Measurements from ENCODE around the gene OTOP3. TPM values are rescaled to one million over a fixed set of nuclear protein-coding genes. Genes with fewer than 3 reads are reported as not detected.
"Not testable (repeated sequence)": the region's sequence is repeated elsewhere in the genome, so short reads cannot be mapped to it uniquely, and the experiment has no call there.

OTOP3 gene
- total RNA-seq, 1 donor from 2014 or later, result 0.57 TPM

DNA sequence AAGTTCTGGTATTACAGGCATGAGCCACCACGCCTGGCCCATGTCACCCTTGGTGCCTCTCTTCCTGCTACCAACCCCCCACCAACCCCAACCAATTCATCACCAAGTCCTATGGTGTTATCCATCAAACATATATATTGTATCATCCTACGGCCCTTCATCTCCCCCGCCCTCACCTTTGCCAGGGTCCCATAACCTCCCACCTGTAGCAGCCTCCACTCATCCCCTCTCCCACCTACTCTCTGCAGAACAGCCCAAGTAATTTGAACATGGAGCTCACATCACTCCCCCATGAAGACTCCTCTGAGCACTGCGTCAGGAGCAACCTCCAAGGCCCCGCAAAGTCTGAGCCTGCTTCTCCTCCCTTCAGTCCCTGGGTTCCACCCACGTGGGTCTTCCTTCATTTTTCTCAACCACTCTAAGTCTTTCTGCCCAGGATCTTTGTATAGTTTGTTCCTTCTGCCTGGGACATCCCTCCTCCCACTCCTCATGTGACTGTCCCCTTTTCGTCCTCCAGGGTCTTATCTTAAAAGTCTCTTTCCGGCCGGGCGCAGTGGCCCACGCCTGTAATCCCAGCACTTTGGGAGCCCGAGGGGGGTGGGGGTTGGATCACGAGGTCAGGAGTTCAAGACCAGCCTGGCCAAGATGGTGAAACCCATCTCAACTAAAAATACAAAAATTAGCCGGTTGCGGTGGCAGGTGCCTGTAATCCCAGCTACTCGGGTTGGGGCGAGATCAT lies 43.9 kb downstream of the OTOP3 start:
- Mint-ChIP-seq H3K36me3 (ENCODE audit: insufficient read depth) (no peaks in the 10 kb centered on the region), H3K4me3 (ENCODE audit: low read depth) (no peak overlapping the region), H3K27ac (no peak overlapping the region), H3K27me3 (peaks cover 18% of the 10 kb centered on the region), H3K9me3 (ENCODE audit: low read depth) (no peaks in the 10 kb centered on the region), H3K4me1 (ENCODE audit: low read depth) (peaks cover 7% of the 10 kb centered on the region)
- no peak for DNase-seq (ENCODE audit: low spot score, unreplicated experiment)
- TF ChIP-seq, protein P1, sequence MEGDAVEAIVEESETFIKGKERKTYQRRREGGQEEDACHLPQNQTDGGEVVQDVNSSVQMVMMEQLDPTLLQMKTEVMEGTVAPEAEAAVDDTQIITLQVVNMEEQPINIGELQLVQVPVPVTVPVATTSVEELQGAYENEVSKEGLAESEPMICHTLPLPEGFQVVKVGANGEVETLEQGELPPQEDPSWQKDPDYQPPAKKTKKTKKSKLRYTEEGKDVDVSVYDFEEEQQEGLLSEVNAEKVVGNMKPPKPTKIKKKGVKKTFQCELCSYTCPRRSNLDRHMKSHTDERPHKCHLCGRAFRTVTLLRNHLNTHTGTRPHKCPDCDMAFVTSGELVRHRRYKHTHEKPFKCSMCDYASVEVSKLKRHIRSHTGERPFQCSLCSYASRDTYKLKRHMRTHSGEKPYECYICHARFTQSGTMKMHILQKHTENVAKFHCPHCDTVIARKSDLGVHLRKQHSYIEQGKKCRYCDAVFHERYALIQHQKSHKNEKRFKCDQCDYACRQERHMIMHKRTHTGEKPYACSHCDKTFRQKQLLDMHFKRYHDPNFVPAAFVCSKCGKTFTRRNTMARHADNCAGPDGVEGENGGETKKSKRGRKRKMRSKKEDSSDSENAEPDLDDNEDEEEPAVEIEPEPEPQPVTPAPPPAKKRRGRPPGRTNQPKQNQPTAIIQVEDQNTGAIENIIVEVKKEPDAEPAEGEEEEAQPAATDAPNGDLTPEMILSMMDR (IDR thresholded peaks at IDR 0.05; ENCODE audit: unreplicated experiment), result no peak

DNA sequence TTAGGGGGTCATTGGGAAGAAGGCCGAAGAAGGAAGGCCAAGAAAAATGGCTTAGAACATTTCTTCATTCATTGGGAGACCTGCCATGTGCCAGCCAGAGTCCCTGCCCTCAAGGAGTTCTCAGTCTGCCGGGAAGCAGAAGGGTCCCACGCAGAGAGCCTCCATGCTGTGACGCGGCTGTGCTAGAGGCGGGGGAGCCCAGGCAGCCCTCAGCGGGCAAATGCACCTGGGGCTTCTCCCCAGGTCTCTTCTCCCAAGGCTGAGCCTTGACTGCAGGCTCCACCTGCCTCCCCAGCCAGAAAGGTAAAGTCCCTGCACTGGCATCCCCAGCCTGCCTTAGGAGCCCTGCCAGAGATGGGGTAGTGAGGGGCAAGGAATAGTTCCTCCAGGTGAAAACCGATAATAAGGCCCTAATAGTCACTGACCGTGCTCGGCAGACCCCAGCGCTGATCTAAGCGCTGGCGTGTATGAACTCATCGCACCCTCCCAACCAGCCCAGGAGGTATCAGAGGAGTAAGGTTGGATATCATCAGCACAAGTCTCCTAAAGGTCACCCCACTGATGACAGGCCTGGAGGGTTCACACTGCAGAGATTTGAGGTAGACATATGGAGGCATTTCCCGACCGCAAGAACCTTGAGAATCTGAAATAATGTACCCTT lies 45.8 kb downstream of the OTOP3 start:
- H3K4me3 Mint-ChIP-seq (ENCODE audit: low read depth), result peak overlapping the region; percentile 83
- H3K36me3 Mint-ChIP-seq (ENCODE audit: insufficient read depth), result no peaks in the 10 kb centered on the region
- H3K27me3 Mint-ChIP-seq, result peaks cover 11% of the 10 kb centered on the region
- peak overlapping the region; percentile 95 for H3K27ac Mint-ChIP-seq
- H3K4me1 Mint-ChIP-seq (ENCODE audit: low read depth), result peaks cover 4% of the 10 kb centered on the region
- no peak for DNase-seq (ENCODE audit: low spot score, unreplicated experiment)
- TF ChIP-seq, protein P1 (IDR thresholded peaks at IDR 0.05; ENCODE audit: unreplicated experiment), result no peak
- H3K9me3 Mint-ChIP-seq (ENCODE audit: low read depth), result no peaks in the 10 kb centered on the region

DNA sequence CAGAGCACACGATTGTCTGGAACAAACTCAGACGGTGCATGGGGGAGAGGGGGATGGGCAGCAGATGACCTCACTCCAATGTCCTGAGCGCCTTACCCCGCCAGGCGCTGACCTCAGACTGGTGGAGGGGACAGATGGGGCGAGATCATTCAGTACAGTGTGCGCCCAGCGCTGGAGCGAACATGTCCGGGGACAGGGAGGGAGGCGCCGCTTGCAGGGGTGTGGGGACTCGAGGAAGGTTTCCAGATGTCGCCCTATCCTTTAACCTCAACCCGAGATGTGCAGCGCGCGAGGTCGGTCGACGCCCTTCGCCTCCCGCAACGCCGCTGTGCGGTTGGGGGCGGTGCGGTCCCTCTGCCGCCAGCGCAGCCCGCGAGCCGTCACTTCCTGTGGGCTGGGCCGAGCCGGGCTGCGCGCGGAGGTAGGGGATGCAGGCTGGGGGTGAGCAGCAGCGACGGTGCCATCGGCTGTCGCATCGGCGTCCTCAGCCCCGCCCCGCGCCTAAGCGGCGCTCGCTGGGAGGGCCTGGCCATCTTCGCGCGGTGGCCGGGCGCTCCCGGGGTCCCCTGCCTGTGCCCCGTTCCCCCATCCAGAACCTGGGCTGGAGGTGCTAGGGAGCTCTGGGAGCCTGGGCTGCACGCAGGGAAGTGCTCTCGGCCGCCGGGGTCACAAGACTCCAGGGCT lies 46.4 kb downstream of the OTOP3 start:
- peaks cover 7% of the 10 kb centered on the region for H3K4me1 Mint-ChIP-seq (ENCODE audit: low read depth)
- no peaks in the 10 kb centered on the region for H3K36me3 Mint-ChIP-seq (ENCODE audit: insufficient read depth)
- TF ChIP-seq, protein P1 (IDR thresholded peaks at IDR 0.05; ENCODE audit: unreplicated experiment), result no peak
- H3K27me3 Mint-ChIP-seq, result peaks cover 11% of the 10 kb centered on the region
- H3K9me3 Mint-ChIP-seq (ENCODE audit: low read depth), result no peaks in the 10 kb centered on the region
- peak; percentile 69 for DNase-seq (ENCODE audit: low spot score, unreplicated experiment)
- H3K27ac Mint-ChIP-seq, result peak overlapping the region; percentile 95
- peak overlapping the region; percentile 83 for H3K4me3 Mint-ChIP-seq (ENCODE audit: low read depth)

DNA sequence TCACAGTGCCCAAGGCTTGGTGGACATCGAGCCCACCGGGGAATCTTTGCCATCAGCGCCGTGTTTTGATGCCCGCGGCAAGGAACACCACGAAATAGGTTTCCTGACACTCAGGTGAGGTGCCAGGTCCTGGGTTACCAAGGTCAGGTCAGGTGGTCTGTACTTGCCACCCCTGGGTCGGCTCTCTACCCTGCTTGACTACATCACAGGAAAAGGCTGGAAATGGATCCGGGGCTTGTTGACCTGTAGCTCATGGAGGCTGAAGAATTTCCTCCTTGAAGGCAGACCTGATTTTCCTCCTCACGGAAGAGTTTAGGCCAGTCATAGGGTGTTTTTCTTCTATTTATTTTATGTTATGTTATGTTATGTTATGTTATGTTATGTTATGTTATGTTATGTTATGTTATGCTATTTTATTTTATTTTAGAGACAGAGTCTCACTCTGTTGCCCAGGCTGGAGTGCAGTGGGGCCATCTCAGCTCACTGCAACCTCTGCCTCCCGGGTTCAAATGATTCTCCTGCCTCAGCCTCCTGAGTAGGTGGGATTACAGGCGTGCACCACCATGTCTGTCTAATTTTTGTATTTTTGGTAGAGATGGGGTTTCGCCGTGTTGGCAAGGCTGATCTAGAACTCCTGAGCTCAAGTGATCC lies 47.1 kb downstream of the OTOP3 start:
- not testable (repeated sequence) for DNase-seq (ENCODE audit: low spot score, unreplicated experiment); H3K9me3 Mint-ChIP-seq (ENCODE audit: low read depth); H3K36me3 Mint-ChIP-seq (ENCODE audit: insufficient read depth); H3K27me3 Mint-ChIP-seq; H3K4me1 Mint-ChIP-seq (ENCODE audit: low read depth)
- peak overlapping the region; percentile 49 for H3K27ac Mint-ChIP-seq
- H3K4me3 Mint-ChIP-seq (ENCODE audit: low read depth), result peak overlapping the region; percentile 83

DNA sequence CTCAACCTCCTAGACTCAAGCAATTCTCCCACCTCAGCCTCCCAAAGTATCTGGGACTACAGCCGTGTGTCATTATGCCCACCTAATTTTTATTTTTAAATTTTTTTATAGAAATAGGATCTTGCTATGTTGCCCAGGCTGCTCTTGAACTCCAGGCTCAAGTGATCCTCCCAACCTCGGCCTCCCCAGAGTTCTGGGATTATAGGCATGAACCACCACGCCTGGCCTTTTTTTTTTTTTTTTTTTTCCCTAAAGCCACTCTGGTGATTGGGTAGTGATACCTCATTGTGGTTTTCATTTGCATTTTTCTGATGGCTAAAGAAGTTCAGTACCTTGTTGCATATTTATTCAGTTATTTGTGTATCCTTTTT lies 50.5 kb downstream of the OTOP3 start:
- peaks cover 15% of the 10 kb centered on the region for H3K4me1 Mint-ChIP-seq (ENCODE audit: low read depth)
- H3K4me3 Mint-ChIP-seq (ENCODE audit: low read depth), result no peak overlapping the region
- H3K27me3 Mint-ChIP-seq, result no peaks in the 10 kb centered on the region
- no peak for DNase-seq (ENCODE audit: low spot score, unreplicated experiment)
- H3K36me3 Mint-ChIP-seq (ENCODE audit: insufficient read depth), result no peaks in the 10 kb centered on the region
- H3K27ac Mint-ChIP-seq, result no peak overlapping the region
- H3K9me3 Mint-ChIP-seq (ENCODE audit: low read depth), result no peaks in the 10 kb centered on the region
- TF ChIP-seq, protein P1 (IDR thresholded peaks at IDR 0.05; ENCODE audit: unreplicated experiment), result no peak
